PC-9 (cell line): ENCODE measurements around the gene HABP4.

Experiments used
- CTCF ChIP-seq: fragments of 200-600 bp; sonication (generic); conservative IDR thresholded peaks from 2 replicates; pipeline ENCODE4 v1.6.1; 2017; ENCODE audit warnings: mixed run types, antibody characterized with exemption, mild to moderate bottlenecking, moderate library complexity
- EZH2 ChIP-seq: fragments of 200-600 bp; sonication (generic); IDR thresholded peaks from 2 replicates; pipeline ENCODE4 v1.8.0; 2017; ENCODE audit warnings: antibody characterized with exemption, low read depth

GRCh38 chr9:96462541-96462940 lies 12.6 kb downstream of the HABP4 start:
- TF ChIP-seq CTCF (no peak), EZH2 (no peak)
